H1 (cell line): ENCODE measurements around the gene KRTDAP. TPM values are rescaled to one million over a fixed set of nuclear protein-coding genes. Genes with fewer than 3 reads are reported as not detected.

ENCODE experiments used
- CREB1 ChIP-seq: IDR thresholded peaks from 2 replicates; pipeline ENCODE4 v1.6.1; 2012; ENCODE audit warnings: inconsistent platforms
- GTF2F1 ChIP-seq: IDR thresholded peaks from 2 replicates; pipeline ENCODE4 v1.6.1; 2012; ENCODE audit warnings: low read depth, low read length, improper control_type of control experiment, borderline replicate concordance
- RFX5 ChIP-seq: IDR thresholded peaks from 2 replicates; pipeline ENCODE4 v1.6.1; 2011; ENCODE audit warnings: low read depth, low read length, improper control_type of control experiment, borderline replicate concordance
- YY1 ChIP-seq: IDR thresholded peaks from 2 replicates; pipeline ENCODE4 v1.6.1; 2011; ENCODE audit warnings: low read depth, mild to moderate bottlenecking, low read length
- polyA plus RNA-seq, 7 experiments: library from polyadenylated mRNA; depleted of rRNA in 3 of 7; stranded (reverse) in 5 of 7; unstranded in 2 of 7; fragments of >200 nt in 5 of 7; fragments of 200-250 nt in 2 of 7; gene quantifications; 1 replicate in 5 of 7; 2 replicates in 1 of 7; 4 replicates in 1 of 7; pipeline versions ENCODE4 v1.2.1 to v1.2.3, GENCODE V29; 2011 to 2013; ENCODE audit warnings: missing spikeins in 2 of 7, mixed read lengths in 2 of 7
- total RNA-seq: library from RNA; stranded (reverse); fragmentation: NEBNext Ultra II Directional; extraction: Animal tissue kit (Norgen Biotek cat#: 25700); gene quantifications from 2 replicates; pipeline ENCODE4 v1.2.1, GENCODE V29; 2021
- TF ChIP-seq, protein P1 (sequence below): IDR thresholded peaks from 2 replicates; pipeline ENCODE4 v1.6.1; 2012; ENCODE audit warnings: inconsistent platforms

The KRTDAP gene
- total and polyA plus RNA-seq, 2 of the 8 experiments (the other 6 are each of a cell fraction or from before 2014, with no cell fraction given) = 0.69 to 0.88 TPM

DNA sequence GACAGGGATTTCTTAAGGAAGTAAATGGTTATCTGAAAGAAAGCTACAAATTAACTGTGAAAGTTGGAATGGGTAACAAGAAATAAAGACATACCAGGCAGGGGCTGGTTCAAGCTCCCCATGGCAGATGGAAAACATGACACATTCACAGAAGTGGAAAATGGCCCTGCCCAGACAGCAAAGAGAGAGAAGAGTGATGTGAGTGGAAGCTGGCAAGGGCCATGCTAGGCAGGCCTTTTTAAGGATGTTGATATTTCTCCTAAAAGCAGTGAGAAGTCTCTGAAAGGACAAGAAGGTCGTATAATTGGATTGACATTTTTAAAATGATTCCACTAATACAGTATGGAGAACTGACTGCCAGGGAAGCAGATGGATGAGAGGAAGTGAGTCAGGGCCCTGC, 45.5 kb downstream of the KRTDAP start (continued):
- no peak for TF ChIP-seq GTF2F1
- TF ChIP-seq, protein P1, sequence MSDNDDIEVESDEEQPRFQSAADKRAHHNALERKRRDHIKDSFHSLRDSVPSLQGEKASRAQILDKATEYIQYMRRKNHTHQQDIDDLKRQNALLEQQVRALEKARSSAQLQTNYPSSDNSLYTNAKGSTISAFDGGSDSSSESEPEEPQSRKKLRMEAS = no peak
- no peak for TF ChIP-seq CREB1
- TF ChIP-seq RFX5 = no peak
- TF ChIP-seq YY1 = no peak
- TF ChIP-seq, all 59 proteins: peak for 0
